NB4 (cell line): ENCODE results near the gene UBA52.
"Not testable (repeated sequence)": the region's sequence is repeated elsewhere in the genome, so short reads cannot be mapped to it uniquely, and the experiment has no call there.

Source experiments
- DNase-seq: peaks from one replicate; pipeline ENCODE4 v3.0.0; 2010; ENCODE audit warnings: low read depth
- H3K4me3 ChIP-seq: one replicate; pipeline ENCODE4 v1.5.1; 2011; ENCODE audit warnings: mild to moderate bottlenecking, low read depth, low read length, moderate library complexity
- MYC ChIP-seq: IDR thresholded peaks from 2 replicates; pipeline ENCODE4 v1.6.1; 2011; ENCODE audit warnings: low read depth, low read length
- POLR2A ChIP-seq: IDR thresholded peaks from 2 replicates; pipeline ENCODE4 v1.6.1; 2011; ENCODE audit warnings: mild to moderate bottlenecking; ENCODE audit not compliant: insufficient read length; ENCODE audit errors: extremely low read depth
- TF ChIP-seq, protein P1 (sequence below): IDR thresholded peaks from 2 replicates; pipeline ENCODE4 v1.6.1; 2011; ENCODE audit warnings: low read depth, low read length
- TF ChIP-seq, protein P2 (sequence below): IDR thresholded peaks from one replicate; pipeline ENCODE4 v1.5.1; 2012; ENCODE audit warnings: low read depth, low read length

Gene UBA52

DNA sequence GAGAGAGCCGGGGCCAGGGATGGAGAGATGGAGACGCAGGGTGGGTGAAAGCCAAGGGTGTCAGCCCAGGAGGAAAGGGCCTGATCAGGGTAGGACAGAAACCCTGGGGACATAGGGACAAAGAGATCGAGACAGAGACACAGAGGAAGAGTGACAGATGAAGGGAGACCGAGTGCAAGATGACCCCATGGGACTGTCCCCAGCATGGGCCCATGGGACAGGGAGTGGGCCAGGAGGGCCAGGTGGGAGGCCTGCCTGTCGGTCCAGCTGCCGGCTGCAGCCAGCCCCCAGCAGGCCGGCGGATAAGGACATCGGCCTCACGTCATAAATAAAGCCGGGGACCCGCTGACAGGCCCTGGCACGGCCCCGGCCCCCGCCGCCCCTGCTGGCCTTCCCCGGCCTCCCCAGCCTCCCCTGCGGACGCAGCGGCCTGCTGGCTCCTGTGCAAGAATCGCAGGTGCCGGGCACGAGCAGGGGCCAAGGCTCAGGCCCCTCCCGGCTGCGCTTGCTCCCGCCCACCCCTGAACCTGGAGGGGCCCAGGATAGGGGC lies 23.2 kb downstream of the UBA52 start:
- H3K4me3 ChIP-seq: no peak overlapping the region
- DNase-seq: no peak
- no peak for TF ChIP-seq MYC
- no peak for TF ChIP-seq POLR2A
- TF ChIP-seq, protein P1, sequence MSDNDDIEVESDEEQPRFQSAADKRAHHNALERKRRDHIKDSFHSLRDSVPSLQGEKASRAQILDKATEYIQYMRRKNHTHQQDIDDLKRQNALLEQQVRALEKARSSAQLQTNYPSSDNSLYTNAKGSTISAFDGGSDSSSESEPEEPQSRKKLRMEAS: no peak
- TF ChIP-seq, protein P2, sequence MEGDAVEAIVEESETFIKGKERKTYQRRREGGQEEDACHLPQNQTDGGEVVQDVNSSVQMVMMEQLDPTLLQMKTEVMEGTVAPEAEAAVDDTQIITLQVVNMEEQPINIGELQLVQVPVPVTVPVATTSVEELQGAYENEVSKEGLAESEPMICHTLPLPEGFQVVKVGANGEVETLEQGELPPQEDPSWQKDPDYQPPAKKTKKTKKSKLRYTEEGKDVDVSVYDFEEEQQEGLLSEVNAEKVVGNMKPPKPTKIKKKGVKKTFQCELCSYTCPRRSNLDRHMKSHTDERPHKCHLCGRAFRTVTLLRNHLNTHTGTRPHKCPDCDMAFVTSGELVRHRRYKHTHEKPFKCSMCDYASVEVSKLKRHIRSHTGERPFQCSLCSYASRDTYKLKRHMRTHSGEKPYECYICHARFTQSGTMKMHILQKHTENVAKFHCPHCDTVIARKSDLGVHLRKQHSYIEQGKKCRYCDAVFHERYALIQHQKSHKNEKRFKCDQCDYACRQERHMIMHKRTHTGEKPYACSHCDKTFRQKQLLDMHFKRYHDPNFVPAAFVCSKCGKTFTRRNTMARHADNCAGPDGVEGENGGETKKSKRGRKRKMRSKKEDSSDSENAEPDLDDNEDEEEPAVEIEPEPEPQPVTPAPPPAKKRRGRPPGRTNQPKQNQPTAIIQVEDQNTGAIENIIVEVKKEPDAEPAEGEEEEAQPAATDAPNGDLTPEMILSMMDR: no peak

DNA sequence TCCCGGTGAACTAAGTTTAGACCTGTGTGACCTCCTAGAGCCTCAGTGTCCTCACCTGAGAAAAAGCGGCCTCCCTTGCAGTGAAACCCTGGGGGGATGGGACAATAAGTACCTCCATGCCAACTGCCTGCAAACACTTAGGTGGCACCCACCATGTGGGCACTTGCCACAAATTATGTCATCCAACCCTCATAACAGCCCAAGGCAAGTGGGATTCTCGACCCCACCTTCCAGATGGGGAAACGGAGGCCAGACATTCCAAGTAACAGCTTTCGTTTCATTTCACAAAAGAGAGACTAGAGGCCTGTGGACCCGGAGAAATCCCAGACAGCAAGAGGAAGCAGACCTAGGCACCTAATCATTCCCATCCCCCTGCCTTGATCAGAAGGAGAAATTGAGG lies 23.8 kb downstream of the UBA52 start:
- TF ChIP-seq, protein P1: no peak
- TF ChIP-seq MYC (no peak), POLR2A (no peak)
- TF ChIP-seq, protein P2: no peak
- no peak overlapping the region for H3K4me3 ChIP-seq
- no peak for DNase-seq

DNA sequence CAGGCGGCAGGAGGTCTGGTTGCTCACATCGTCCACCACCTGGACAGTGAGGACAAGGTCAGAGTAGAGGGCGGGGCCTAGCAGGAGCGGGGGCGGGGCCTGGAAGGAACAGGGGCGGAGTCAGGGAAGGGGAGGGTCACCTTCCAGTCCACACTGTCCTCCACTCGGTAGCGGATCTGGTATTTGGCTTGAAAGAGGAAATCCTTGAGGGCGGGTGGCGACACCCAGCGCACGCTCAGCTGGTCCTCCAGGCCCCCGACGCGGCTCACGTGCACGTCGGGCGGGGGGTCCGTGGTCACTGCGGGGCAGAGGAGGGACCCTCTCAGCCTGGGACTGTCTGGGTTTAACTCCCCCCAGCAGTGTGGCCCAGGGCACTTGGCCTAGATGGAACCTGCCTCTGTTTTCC lies 25.1 kb downstream of the UBA52 start:
- H3K4me3 ChIP-seq: no peak overlapping the region
- TF ChIP-seq, protein P1: peak; percentile 70
- TF ChIP-seq, protein P2: no peak
- TF ChIP-seq MYC (0 out of 2 replicates have a peak, but pooled peaks have one; percentile 41), POLR2A (no peak)
- peak; percentile 68 for DNase-seq

DNA sequence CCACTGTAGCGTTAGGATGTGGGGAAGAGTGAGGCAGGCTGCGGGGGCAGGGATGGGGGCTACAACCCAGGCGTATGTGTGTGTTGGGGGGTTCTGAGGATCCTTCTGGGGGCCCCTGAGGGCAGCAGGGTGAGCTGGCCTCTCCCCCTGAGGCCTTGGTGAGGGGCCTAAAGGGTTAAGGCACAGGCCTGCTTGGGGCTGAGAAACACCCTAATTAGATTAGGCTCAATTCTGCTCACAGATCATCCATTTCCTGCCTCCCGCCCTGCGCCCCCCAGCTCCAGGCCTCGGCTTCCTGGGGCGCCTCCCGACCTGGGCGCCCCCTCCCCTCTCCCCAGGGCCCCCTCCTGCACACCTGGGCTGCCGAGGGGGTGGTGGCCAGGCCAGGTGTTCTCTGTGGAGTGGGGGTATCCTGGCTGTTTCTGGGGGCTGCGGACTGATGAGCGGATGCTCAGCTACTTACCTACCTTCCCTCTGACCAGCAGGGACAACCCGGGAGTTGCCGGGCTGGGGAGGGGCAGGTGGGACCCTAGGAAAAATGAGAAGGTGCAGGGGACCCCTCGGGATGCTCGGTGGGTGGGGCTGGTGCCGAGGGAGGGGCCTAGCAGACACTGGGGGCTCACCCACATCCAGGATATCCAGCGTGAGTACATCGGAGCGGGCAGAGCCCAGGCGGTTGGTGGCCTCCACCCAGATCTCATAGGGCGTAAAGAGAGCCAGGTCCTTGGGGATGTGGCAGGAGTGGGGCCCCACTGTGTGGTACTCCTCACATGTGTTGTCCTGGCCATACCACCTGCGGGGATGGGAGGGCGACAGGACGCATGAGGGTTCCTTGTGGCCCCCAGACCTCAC lies 26.4 kb downstream of the UBA52 start:
- DNase-seq: no peak
- H3K4me3 ChIP-seq: no peak overlapping the region
- TF ChIP-seq POLR2A: no peak
- TF ChIP-seq, protein P2: no peak
- TF ChIP-seq MYC: no peak
- TF ChIP-seq, protein P1: no peak

DNA sequence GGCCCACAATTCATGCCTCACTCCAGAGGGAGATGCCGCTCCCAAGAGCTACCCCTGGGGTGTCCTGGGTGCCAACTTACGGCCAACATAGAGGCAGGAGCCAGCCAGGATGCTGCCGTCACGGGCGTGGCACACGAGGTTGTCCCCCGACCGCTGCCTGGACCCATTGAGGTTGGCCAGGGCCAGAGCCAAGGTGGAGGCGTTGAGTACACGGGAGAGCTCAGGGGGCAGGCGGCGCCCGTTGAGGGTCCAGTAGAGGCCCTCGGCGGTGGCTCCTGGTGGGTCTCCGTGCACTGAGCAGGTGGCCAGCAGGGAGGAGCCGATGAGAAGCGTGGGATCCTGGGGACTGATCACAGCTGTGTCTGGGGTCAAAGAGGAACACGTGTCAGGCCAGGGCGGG lies 27.8 kb downstream of the UBA52 start:
- no peak overlapping the region for H3K4me3 ChIP-seq
- no peak for TF ChIP-seq MYC
- TF ChIP-seq, protein P1: no peak
- TF ChIP-seq POLR2A: no peak
- TF ChIP-seq, protein P2: no peak
- DNase-seq: no peak

DNA sequence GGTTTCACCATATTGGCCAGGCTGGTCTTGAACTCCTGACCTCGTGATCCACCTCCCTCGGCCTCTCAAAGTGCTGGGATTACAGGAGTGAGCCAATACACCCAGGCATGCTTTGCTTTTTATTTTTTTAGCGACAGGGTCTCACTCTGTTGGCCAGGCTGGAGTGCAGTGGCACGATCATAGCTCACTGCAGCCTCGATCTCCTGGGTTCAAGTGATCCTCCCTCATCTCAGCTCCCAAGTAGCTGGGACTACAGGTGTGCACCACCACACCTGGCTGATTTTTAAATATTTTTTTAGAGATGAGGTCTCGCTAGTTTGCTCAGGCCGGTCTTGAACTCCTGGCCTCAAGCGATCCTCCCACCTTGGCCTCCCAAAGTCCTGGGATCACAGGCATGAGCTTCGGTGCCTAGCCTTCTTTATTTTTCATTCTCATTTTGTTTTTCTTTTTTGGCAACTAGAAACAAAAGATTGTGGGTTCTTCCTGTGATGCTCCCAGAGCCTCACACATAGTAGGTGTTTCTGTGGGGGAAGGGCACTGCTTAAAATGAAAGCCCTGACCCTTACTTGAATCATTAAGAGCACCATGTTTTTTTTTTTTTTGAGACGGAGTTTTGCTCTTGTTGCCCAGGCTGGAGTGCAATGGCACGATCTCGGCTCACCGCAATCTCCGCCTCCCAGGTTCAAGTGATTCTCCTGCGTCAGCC lies 29.2 kb downstream of the UBA52 start:
- not testable (repeated sequence) for H3K4me3 ChIP-seq, DNase-seq
